ENCODE measurements around the gene ARHGEF28.

ARHGEF28 gene

GRCh38 chr5:73820326-73820725 lies 194.3 kb downstream of the ARHGEF28 start:
- Mint-ChIP-seq H3K4me1 (peaks cover 21% of the 10 kb centered on the region), H3K36me3 (ENCODE audit: low read depth) (peaks cover 6% of the 10 kb centered on the region), H3K9me3 (no peaks in the 10 kb centered on the region), H3K4me3 (no peak overlapping the region), H3K27ac (peak overlapping the region; percentile 40), H3K27me3 (ENCODE audit: low read depth, poor library complexity) (no peaks in the 10 kb centered on the region)
- no peak for TF ChIP-seq CTCF (IDR thresholded peaks at IDR 0.05)
- no peak for DNase-seq

- no peak for TF ChIP-seq CTCF (IDR thresholded peaks at IDR 0.05)
- H3K27me3 Mint-ChIP-seq (ENCODE audit: low read depth, poor library complexity): no peaks in the 10 kb centered on the region
- no peak for DNase-seq
- H3K9me3 Mint-ChIP-seq: no peaks in the 10 kb centered on the region
- H3K27ac Mint-ChIP-seq: peak overlapping the region; percentile 40
- peaks cover 14% of the 10 kb centered on the region for H3K4me1 Mint-ChIP-seq
- H3K36me3 Mint-ChIP-seq (ENCODE audit: low read depth): peaks cover 6% of the 10 kb centered on the region
- no peak overlapping the region for H3K4me3 Mint-ChIP-seq
Measured at GRCh38 chr5:73821003-73821402, 195.0 kb downstream of the ARHGEF28 start.

GRCh38 chr5:73822278-73822988 lies 196.4 kb downstream of the ARHGEF28 start:
- peaks cover 7% of the 10 kb centered on the region for H3K4me1 Mint-ChIP-seq
- no peaks in the 10 kb centered on the region for H3K9me3 Mint-ChIP-seq
- H3K36me3 Mint-ChIP-seq (ENCODE audit: low read depth): peaks cover 6% of the 10 kb centered on the region
- H3K27ac Mint-ChIP-seq: no peak overlapping the region
- DNase-seq: no peak
- TF ChIP-seq CTCF (IDR thresholded peaks at IDR 0.05): no peak
- H3K4me3 Mint-ChIP-seq: no peak overlapping the region
- no peaks in the 10 kb centered on the region for H3K27me3 Mint-ChIP-seq (ENCODE audit: low read depth, poor library complexity)

GRCh38 chr5:73822989-73823339 lies 197.0 kb downstream of the ARHGEF28 start:
- no peak overlapping the region for H3K27ac Mint-ChIP-seq
- no peaks in the 10 kb centered on the region for H3K27me3 Mint-ChIP-seq (ENCODE audit: low read depth, poor library complexity)
- peaks cover 6% of the 10 kb centered on the region for H3K36me3 Mint-ChIP-seq (ENCODE audit: low read depth)
- no peak overlapping the region for H3K4me3 Mint-ChIP-seq
- TF ChIP-seq CTCF (IDR thresholded peaks at IDR 0.05): no peak
- no peak for DNase-seq
- H3K9me3 Mint-ChIP-seq: no peaks in the 10 kb centered on the region
- peaks cover 7% of the 10 kb centered on the region for H3K4me1 Mint-ChIP-seq

GRCh38 chr5:73823508-73823925 lies 197.5 kb downstream of the ARHGEF28 start:
- no peak for TF ChIP-seq CTCF (IDR thresholded peaks at IDR 0.05)
- H3K4me1 Mint-ChIP-seq: peaks cover 7% of the 10 kb centered on the region
- no peak overlapping the region for H3K4me3 Mint-ChIP-seq
- DNase-seq: no peak
- peaks cover 5% of the 10 kb centered on the region for H3K27me3 Mint-ChIP-seq (ENCODE audit: low read depth, poor library complexity)
- H3K36me3 Mint-ChIP-seq (ENCODE audit: low read depth): peaks cover 6% of the 10 kb centered on the region
- H3K27ac Mint-ChIP-seq: no peak overlapping the region
- no peaks in the 10 kb centered on the region for H3K9me3 Mint-ChIP-seq

- H3K36me3 Mint-ChIP-seq (ENCODE audit: low read depth): peaks cover 6% of the 10 kb centered on the region
- H3K4me1 Mint-ChIP-seq: peaks cover 7% of the 10 kb centered on the region
- no peak overlapping the region for H3K27ac Mint-ChIP-seq
- DNase-seq: no peak
- peaks cover 9% of the 10 kb centered on the region for H3K27me3 Mint-ChIP-seq (ENCODE audit: low read depth, poor library complexity)
- H3K9me3 Mint-ChIP-seq: no peaks in the 10 kb centered on the region
- TF ChIP-seq CTCF (IDR thresholded peaks at IDR 0.05): no peak
- H3K4me3 Mint-ChIP-seq: no peak overlapping the region
Measured at GRCh38 chr5:73825199-73825598, 199.2 kb downstream of the ARHGEF28 start.
